Peyer's patch (tissue), 4 donors: Measurements from ENCODE around the gene CCDC71L. TPM values are rescaled to one million over a fixed set of nuclear protein-coding genes. Genes with fewer than 3 reads are reported as not detected.

ENCODE experiments used
- DNase-seq, 3 donors: peaks; one replicate each; pipeline ENCODE4 v3.0.0-alpha.2; 2017 to 2019
- H3K27ac ChIP-seq, 4 donors: fragments of 200-600 bp; sonication (generic); one replicate each; pipeline ENCODE4 v1.5.1; 2016 to 2019
- H3K27me3 ChIP-seq, 2 donors: fragments of 200-600 bp; sonication (generic); one replicate each; pipeline ENCODE4 v1.5.1; 2019
- H3K36me3 ChIP-seq, 3 donors: fragments of 200-600 bp; sonication (generic); one replicate each; pipeline ENCODE4 v1.5.1; 2016 to 2019
- H3K4me1 ChIP-seq, 4 donors: fragments of 200-600 bp; sonication (generic); one replicate each; pipeline ENCODE4 v1.5.1; 2016 to 2019
- H3K4me3 ChIP-seq, 4 donors: fragments of 200-600 bp; sonication (generic); 1 replicate in 3 of 4; 2 replicates in 1 of 4; pipeline ENCODE4 v1.5.1; 2016 to 2019; ENCODE audit warnings: mild to moderate bottlenecking in 1 of 4
- H3K9me3 ChIP-seq, 4 donors: fragments of 200-600 bp; sonication (generic); one replicate each; pipeline ENCODE4 v1.5.1; 2016 to 2019; ENCODE audit warnings: mild to moderate bottlenecking in 1 of 4
- CTCF ChIP-seq, 6 experiments: fragments of 450-650 bp in 4 of 6; fragments of 200-600 bp in 2 of 6; sonication (generic) in 1 of 6; IDR thresholded peaks; one replicate each; pipeline ENCODE4 v1.5.1; 2017 to 2019; ENCODE audit warnings: antibody characterized with exemption in 6 of 6, mild to moderate bottlenecking in 3 of 6, moderate library complexity in 1 of 6
- POLR2A ChIP-seq, 2 donors: fragments of 450-650 bp; IDR thresholded peaks; one replicate each; pipeline ENCODE4 v1.5.1; 2017; ENCODE audit warnings: antibody characterized with exemption in 2 of 2, mild to moderate bottlenecking in 2 of 2, moderate library complexity in 2 of 2
- total RNA-seq, 4 donors: library from RNA; depleted of rRNA; stranded (reverse); fragments of >200 nt; gene quantifications; one replicate each; pipeline ENCODE4 v1.1.0, GENCODE V29; 2016

The CCDC71L gene
- total RNA-seq, 4 donors from 2014 or later = 20.3 to 33.8 (median 23.8) TPM

DNA sequence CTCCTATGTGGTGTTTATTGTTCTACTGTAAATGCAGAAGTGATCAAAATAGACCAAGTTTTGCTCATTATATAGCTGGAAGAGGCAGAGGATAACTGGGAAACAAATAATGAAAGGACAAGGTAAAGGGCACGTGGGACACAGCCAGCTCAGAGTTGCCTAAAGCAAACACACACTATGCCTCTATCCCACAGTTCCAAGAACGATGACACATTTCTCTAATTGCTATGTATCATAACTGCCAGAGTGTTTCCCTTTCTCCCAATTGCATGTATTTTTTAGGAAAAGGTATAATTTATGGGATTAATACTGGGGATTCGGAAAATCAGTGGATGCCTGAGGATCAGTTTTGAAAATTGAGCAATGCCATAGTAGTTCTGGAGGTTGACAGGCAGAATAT lies 49.0 kb downstream of the CCDC71L start:
- Histone ChIP-seq H3K4me1 (peaks cover 0 to 18% (median 0%) of the 10 kb centered on the region in 4 donors), H3K4me3 (no peak overlapping the region), H3K27ac (no peak overlapping the region), H3K27me3 (no peaks in the 10 kb centered on the region), H3K9me3 (peaks cover 0 to 4% (median 0%) of the 10 kb centered on the region in 4 donors), H3K36me3 (no peaks in the 10 kb centered on the region)
- DNase-seq = no peak
- TF ChIP-seq POLR2A (IDR thresholded peaks at IDR 0.05) (no peak), CTCF (IDR thresholded peaks at IDR 0.05) (no peak)

- no peak for DNase-seq
- Histone ChIP-seq H3K4me1 (peaks cover 0 to 18% (median 0%) of the 10 kb centered on the region in 4 donors), H3K36me3 (no peaks in the 10 kb centered on the region), H3K9me3 (peaks cover 0 to 4% (median 0%) of the 10 kb centered on the region in 4 donors), H3K27ac (no peak overlapping the region), H3K27me3 (no peaks in the 10 kb centered on the region), H3K4me3 (no peak overlapping the region)
- no peak for TF ChIP-seq POLR2A (IDR thresholded peaks at IDR 0.05)
- no peak for TF ChIP-seq CTCF (IDR thresholded peaks at IDR 0.05)
These were observed 49.7 kb downstream of the CCDC71L start for GRCh38 chr7:106610996-106611886.

DNA sequence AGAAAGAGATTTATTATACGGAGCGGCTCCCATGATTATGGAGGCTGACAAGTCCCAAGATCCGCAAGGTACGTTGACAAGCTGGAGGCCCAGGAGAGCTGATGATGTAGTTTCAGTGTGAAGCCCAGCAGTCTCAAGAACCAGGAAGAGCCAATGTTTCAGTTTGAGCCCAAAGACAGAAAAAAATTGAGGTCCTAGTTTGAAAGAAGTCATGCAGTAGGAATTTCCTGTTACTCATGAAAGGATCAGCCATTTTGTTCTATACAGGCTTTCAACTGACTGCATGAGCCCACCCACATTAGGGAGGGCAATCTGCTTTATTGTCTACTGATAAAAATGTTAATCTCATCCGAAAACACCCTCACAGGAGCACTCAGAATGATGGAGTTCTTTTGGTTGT lies 51.5 kb downstream of the CCDC71L start:
- no peak overlapping the region for H3K4me3 ChIP-seq
- H3K27me3 ChIP-seq = no peaks in the 10 kb centered on the region
- H3K4me1 ChIP-seq = peaks cover 0 to 18% (median 0%) of the 10 kb centered on the region in 4 donors
- H3K36me3 ChIP-seq = no peaks in the 10 kb centered on the region
- H3K27ac ChIP-seq = peak overlapping the region in 2 of 4 donors; percentile 56 to 69
- peaks cover 0 to 4% (median 0%) of the 10 kb centered on the region in 4 donors for H3K9me3 ChIP-seq
- TF ChIP-seq POLR2A (IDR thresholded peaks at IDR 0.05) = no peak
- TF ChIP-seq CTCF (IDR thresholded peaks at IDR 0.05) = no peak
- DNase-seq = no peak

- TF ChIP-seq CTCF (IDR thresholded peaks at IDR 0.05) (no peak), POLR2A (IDR thresholded peaks at IDR 0.05) (no peak)
- no peaks in the 10 kb centered on the region for H3K36me3 ChIP-seq
- no peak overlapping the region for H3K4me3 ChIP-seq
- peaks cover 0 to 4% (median 0%) of the 10 kb centered on the region in 4 donors for H3K9me3 ChIP-seq
- peak in 2 of 3 donors; percentile 57 to 75 for DNase-seq
- peaks cover 0 to 18% (median 0%) of the 10 kb centered on the region in 4 donors for H3K4me1 ChIP-seq
- H3K27ac ChIP-seq = peak overlapping the region in 3 of 4 donors; percentile 36 to 71 (median 56)
- no peaks in the 10 kb centered on the region for H3K27me3 ChIP-seq
These were observed 52.3 kb downstream of the CCDC71L start for GRCh38 chr7:106608661-106609060.

Other genes starting within 250 kb of the CCDC71L start
- gene PIK3CG, start 204.1 kb upstream of the CCDC71L start, total RNA-seq = 10 to 100 TPM in 2 of 4 donors, 1 to 10 TPM in 2; 6.2 to 34.7 (median 9.7) TPM